Fibroblast of the conjunctiva (primary cell): ENCODE measurements around the gene DRAM2.
A peak's percentile ranks its signal among the peaks of the same experiment; 100 is the strongest.

Experiments
- DNase-seq: peaks from one replicate; pipeline ENCODE4 v3.0.0-alpha.2; 2010; ENCODE audit warnings: low read depth

DRAM2 gene

GRCh38 chr1:111139956-111140679 is at the start of gene DRAM2, which contains the start of gene CEPT1:
DRAM2 (minus strand) TSS chr1:111140093; CDS start chr1:111131554, 8,539 bp downstream.
CEPT1 (plus strand) TSS chr1:111140223; CDS start chr1:111147715, 7,492 bp downstream.
- DNase-seq = peak; percentile 90

- DNase-seq = no peak
Measured at GRCh38 chr1:111184663-111185062, 44.8 kb upstream of the DRAM2 start.

GRCh38 chr1:111183308-111184069 is 43.6 kb upstream of the DRAM2 start:
- no peak for DNase-seq

GRCh38 chr1:111182052-111182451 is 42.2 kb upstream of the DRAM2 start:
- no peak for DNase-seq

- no peak for DNase-seq
Measured at GRCh38 chr1:111179968-111180533, 40.2 kb upstream of the DRAM2 start.

GRCh38 chr1:111176678-111177077 is 36.8 kb upstream of the DRAM2 start:
- DNase-seq = no peak

GRCh38 chr1:111175349-111175748 is 35.5 kb upstream of the DRAM2 start:
- no peak for DNase-seq

GRCh38 chr1:111174070-111174469 is 34.2 kb upstream of the DRAM2 start:
- DNase-seq = no peak

GRCh38 chr1:111172463-111172862 is 32.6 kb upstream of the DRAM2 start:
- DNase-seq = no peak

- DNase-seq = no peak
Measured at GRCh38 chr1:111164151-111164550, 24.3 kb upstream of the DRAM2 start.

- DNase-seq = no peak
Measured at GRCh38 chr1:111163363-111163762, 23.5 kb upstream of the DRAM2 start.

GRCh38 chr1:111162488-111162880 is 22.6 kb upstream of the DRAM2 start:
- no peak for DNase-seq

GRCh38 chr1:111161843-111162487 is 22.1 kb upstream of the DRAM2 start:
- DNase-seq = no peak

GRCh38 chr1:111157431-111157830 is 17.5 kb upstream of the DRAM2 start:
- DNase-seq = no peak

- DNase-seq = no peak
Measured at GRCh38 chr1:111154021-111154999, 14.4 kb upstream of the DRAM2 start.

- DNase-seq = no peak
Measured at GRCh38 chr1:111151838-111152237, 11.9 kb upstream of the DRAM2 start.

GRCh38 chr1:111148376-111148881 is 8.5 kb upstream of the DRAM2 start:
- DNase-seq = no peak

- no peak for DNase-seq
Measured at GRCh38 chr1:111147948-111148347, 8.1 kb upstream of the DRAM2 start.

- no peak for DNase-seq
Measured at GRCh38 chr1:111145963-111146768, 6.3 kb upstream of the DRAM2 start.

- DNase-seq = no peak
Measured at GRCh38 chr1:111145542-111145941, 5.6 kb upstream of the DRAM2 start.
